NCI-H2196 (cell line): ENCODE results near the gene APOL3.
"Not testable (repeated sequence)": the region's sequence is repeated elsewhere in the genome, so short reads cannot be mapped to it uniquely, and the experiment has no call there.

ENCODE experiments used
- DNase-seq: peaks from one replicate; lab custom pipeline; 2025; ENCODE audit not compliant: unreplicated experiment; lab: John Stamatoyannopoulos, UW

Gene APOL3

GRCh38 chr22:36160499-36160942 is at the start of gene APOL3:
TSS of gene APOL3 (minus strand) at chr22:36160755. CDS start at chr22:36149055, 11,700 bp downstream.
- peak; percentile 19 for DNase-seq

- no peak for DNase-seq
Measured at GRCh38 chr22:36210224-36210623, 49.7 kb upstream of the APOL3 start.

DNA sequence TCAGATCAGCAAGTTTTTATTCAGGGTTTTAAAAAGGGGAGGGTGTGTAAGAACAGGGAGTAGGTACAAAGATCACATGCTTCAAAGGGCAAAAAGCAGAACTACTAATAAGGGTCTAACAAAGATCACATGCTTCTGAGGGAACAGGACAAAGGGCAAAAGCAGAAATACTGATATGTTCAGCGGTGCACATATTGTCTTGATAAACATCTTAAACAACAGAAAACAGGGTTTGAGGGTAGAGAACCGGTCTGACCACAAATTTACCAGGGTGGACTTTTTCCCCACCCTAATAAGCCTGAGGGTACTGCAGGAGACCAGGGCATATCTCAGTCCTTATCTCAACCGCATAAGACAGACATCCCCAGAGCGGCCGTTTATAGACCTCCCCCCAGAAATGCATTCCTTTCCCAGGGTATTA is 48.9 kb upstream of the APOL3 start:
- not testable (repeated sequence) for DNase-seq

GRCh38 chr22:36208914-36209313 is 48.4 kb upstream of the APOL3 start:
- DNase-seq: no peak

GRCh38 chr22:36208162-36208765 is 47.7 kb upstream of the APOL3 start:
- DNase-seq: no peak

DNA sequence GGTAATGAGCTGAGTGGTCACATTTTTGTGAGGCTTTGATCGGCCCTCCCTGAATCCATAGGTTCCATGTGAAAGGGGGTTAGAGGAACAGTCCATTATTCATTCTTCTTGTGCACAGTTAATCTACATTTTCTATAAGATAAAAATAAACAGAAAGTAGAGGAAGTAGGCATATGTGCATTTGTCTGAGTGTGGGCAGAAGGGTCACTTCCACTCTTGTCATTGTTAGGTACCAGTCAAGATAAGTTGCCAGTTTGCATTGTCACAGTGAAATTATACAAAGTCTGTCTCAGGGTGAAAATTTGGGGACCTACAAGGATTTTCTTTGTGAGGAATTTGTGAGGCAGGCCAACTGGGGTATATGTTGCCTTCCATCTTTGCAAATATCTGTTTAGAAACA is 45.7 kb upstream of the APOL3 start:
- DNase-seq: no peak

DNA sequence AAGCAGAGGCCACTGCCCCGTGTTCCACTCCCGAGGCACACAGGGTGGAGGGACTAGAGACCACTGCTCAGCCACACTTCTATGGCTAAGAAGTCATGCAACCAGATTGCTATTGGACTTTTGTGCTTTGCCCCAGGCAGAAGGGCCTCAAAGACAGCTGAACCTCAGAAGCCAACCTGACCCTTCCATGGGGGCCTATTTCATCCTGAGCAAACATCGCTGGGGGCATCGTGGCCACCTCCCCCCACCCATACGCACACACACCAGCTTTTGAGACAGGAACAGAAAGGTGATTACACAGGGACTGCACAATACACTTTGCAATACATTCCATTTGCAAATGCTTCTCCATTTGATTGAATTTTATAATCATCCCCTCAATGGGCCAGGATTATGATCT is 45.0 kb upstream of the APOL3 start:
- not testable (repeated sequence) for DNase-seq

DNA sequence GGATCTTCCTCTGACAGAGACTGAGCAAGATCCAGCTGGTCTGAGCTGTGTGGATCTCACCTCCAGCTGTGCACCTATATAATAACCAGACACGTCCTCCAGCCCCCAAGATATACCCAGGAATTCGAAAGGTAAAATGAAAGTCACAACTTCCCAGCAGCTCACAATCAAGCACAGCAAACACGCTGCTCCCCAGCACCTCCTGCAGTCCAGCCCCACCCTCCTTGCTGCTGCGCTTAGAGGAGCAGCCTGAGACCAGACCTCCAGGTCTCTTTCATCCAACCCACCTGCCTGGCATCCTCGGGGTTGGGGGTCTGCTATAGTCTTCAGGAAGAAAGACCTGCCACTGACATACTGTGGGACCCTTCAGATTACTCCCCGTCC is 44.1 kb upstream of the APOL3 start:
- no peak for DNase-seq

GRCh38 chr22:36204001-36204631 is 43.6 kb upstream of the APOL3 start:
- DNase-seq: no peak

- not testable (repeated sequence) for DNase-seq
Measured at GRCh38 chr22:36203441-36203840, 42.9 kb upstream of the APOL3 start.

- peak; percentile 35 for DNase-seq
Measured at GRCh38 chr22:36202906-36203305, 42.4 kb upstream of the APOL3 start.

DNA sequence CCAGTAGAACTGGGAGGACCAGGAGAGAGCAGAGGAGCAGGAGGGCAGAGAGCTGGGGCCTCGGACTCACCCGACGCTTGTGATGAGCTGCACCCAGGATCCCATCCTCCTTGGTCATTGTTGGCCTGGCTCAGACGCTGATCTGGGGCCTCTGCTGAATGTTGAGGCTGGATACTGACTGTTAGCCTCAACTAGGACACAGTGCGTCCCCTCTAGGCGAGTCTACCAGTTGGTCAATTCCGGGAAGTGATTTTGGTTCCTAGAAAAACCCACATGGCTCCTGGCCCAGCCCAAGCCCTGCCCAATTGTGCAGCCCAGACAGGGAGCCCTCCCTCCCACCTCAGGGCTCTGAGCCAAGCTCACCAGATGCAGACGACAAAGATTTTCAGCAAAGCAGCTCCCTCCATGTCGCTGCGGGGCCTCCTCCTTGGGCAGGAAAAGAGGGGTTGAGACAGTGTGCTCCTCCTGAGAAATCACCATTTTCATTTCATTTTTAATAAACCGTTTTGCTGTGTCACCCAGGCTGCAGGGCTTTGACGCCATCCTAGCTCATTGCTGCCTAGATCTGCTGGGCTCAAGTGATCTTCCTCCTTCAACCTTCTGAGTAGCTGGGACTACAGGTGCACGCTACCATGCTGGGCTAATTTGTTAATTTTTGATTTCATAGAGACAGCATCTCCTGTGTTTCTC is 41.2 kb upstream of the APOL3 start, which contains the start of gene APOL4:
Gene APOL4 (minus strand): TSS at position 180 of the 690 bp plus-strand sequence. CDS start 75 bp downstream, at position 105.
- DNase-seq: peak; percentile 5

GRCh38 chr22:36201025-36201424 is 40.5 kb upstream of the APOL3 start:
- not testable (repeated sequence) for DNase-seq

- no peak for DNase-seq
Measured at GRCh38 chr22:36199001-36199551, 38.5 kb upstream of the APOL3 start.

DNA sequence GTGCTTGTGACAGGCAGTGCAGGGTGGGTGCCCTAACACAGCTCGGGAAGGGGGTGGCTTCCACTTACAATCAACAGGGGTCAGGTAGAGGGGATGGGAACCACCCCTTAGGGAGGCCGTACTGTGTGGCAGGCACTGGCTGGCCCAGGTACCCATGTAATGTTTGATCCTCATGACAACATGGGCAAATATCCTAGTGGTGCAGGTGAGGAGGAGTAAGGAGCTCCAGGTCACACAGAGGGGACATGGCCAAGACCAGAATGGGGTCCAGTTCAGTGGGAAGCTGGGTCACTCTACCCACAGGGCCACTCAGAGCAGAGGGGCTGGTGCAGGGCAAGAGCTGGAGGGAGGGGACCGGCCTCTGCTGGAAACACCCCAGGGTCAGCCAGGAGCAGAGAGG is 38.0 kb upstream of the APOL3 start:
- DNase-seq: no peak

- DNase-seq: no peak
Measured at GRCh38 chr22:36197514-36198146, 37.1 kb upstream of the APOL3 start.

DNA sequence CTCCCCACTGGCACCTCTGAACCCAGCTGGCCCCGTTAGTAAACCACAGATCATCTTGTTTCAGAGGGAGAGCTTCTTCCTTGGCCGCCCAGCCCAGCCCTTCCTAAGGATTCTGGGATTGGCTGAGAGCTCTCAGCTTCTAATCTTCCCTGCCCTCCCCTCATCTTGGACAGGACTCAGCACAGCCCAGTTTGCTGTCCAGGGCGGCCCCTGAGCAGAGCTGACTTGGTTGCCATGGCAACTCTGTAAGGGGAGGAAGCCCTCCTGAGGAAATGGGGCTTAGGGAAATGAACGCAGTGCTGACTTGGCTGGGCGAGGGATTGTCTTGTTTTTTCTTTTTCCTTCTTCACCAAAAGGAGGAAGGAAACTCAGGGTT is 36.5 kb upstream of the APOL3 start:
- DNase-seq: no peak

DNA sequence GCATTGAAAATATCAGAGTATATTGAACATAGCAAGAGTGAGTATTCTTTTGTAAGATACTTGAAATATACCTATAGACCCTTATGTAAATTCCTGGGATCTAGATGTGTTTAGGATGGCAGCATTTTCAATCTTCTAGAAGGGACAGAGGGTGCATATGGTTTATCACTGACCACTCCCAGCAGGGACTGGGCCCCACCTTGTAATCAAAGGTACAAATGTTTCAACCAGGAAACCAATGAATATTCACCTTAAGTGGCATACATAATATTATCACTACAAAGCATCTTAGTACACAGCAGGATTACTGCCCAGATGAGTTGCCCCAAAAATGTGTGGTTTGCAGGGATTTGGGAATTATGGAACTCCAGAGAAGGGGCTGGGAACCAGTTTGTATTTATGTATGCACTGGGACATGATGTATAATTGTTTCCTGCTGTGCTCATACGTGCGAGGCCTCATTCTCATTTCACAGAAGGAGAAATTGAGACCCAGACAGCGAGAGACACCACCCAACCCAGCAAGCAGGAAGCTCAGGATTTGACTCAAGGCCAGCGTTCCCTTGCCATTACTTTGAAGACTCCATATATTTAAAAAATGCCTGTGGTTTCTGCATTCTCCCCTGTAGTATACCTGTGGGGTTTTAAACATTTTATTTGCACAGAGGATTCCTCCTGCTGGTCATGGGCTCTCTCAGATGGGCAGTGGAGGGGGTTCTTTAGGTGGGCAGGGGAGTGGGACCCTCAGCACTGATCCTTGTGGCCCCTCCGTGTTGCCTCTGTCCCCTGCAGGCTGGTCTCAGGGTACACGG is 35.9 kb upstream of the APOL3 start:
- no peak for DNase-seq

DNA sequence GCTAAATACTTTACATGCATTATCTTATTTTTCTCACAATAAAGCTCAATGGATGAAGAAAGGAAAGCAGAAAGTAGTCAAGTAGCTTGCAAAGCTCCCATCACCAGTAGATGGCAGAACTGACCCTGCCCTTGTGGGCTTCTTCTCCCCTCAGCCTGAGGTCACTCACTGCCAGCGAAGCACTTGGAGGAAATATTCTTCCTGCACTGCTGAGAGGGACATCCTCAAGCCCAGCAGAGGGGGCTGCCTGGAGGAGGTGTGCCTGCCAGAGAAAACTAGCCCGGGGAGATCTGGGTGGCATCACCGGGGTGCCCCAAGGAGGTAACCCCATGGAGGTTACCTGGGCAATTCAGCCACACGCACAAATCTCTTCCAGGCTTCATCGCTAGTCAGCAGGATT is 34.4 kb upstream of the APOL3 start:
- peak; percentile 27 for DNase-seq

DNA sequence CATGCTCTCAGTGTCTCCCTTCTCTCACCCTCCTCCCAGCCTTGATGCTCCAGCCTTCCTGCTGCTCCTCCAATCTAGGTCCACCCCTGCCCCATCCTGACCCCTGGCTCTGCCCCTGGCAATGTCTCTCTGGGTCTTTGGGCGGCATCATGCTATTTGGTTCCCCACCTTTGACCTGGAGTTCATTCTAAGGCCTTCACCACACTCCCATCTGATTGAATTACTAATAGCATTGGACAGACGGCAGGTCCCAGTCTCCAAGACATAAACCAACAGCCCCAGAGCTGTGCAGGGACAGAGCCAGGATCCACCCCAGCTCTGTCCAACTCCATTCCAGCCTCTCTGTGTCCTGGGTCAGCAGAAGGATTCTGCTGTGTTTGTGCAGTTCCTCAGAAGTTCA is 33.8 kb upstream of the APOL3 start:
- DNase-seq: no peak

- no peak for DNase-seq
Measured at GRCh38 chr22:36193577-36193976, 33.0 kb upstream of the APOL3 start.
